Neural progenitor cell (in vitro differentiated cells): Measurements from ENCODE around the gene LILRB2.

Source experiments
- CTCF ChIP-seq: fragments of 200-600 bp; sonication (generic); IDR thresholded peaks from 2 replicates; pipeline ENCODE4 v1.5.1; 2017; ENCODE audit warnings: antibody characterized with exemption, mild to moderate bottlenecking
- EZH2 ChIP-seq: fragments of 200-600 bp; sonication (generic); IDR thresholded peaks from 2 replicates; pipeline ENCODE4 v1.6.1; 2017; ENCODE audit warnings: antibody characterized with exemption, mild to moderate bottlenecking, moderate library complexity
- EZH2phosphoT487 ChIP-seq: fragments of 200-600 bp; sonication (generic); IDR thresholded peaks from 2 replicates; pipeline ENCODE4 v1.6.1; 2017; ENCODE audit warnings: antibody characterized with exemption

- TF ChIP-seq CTCF: no peak
- no peak for TF ChIP-seq EZH2phosphoT487
- TF ChIP-seq EZH2: no peak
Measured at GRCh38 chr19:54319049-54319448, 38.1 kb upstream of the LILRB2 start.
